Stimulated activated CD8-positive, alpha-beta memory T cell treated with anti-CD3 and anti-CD28 coated beads, Interleukin-7, amount 100 ng/mL, for 24 hours (primary cell): ENCODE results near the gene RNU1-3.
"Not testable (repeated sequence)": the region's sequence is repeated elsewhere in the genome, so short reads cannot be mapped to it uniquely, and the experiment has no call there.

Experiments
- DNase-seq: peaks from one replicate; pipeline ENCODE4 v3.0.0-alpha.2; 2020; ENCODE audit warnings: low read depth

RNU1-3 gene

GRCh38 chr1:16694308-16694702, 27.6 kb upstream of the RNU1-3 start:
- not testable (repeated sequence) for DNase-seq

DNA sequence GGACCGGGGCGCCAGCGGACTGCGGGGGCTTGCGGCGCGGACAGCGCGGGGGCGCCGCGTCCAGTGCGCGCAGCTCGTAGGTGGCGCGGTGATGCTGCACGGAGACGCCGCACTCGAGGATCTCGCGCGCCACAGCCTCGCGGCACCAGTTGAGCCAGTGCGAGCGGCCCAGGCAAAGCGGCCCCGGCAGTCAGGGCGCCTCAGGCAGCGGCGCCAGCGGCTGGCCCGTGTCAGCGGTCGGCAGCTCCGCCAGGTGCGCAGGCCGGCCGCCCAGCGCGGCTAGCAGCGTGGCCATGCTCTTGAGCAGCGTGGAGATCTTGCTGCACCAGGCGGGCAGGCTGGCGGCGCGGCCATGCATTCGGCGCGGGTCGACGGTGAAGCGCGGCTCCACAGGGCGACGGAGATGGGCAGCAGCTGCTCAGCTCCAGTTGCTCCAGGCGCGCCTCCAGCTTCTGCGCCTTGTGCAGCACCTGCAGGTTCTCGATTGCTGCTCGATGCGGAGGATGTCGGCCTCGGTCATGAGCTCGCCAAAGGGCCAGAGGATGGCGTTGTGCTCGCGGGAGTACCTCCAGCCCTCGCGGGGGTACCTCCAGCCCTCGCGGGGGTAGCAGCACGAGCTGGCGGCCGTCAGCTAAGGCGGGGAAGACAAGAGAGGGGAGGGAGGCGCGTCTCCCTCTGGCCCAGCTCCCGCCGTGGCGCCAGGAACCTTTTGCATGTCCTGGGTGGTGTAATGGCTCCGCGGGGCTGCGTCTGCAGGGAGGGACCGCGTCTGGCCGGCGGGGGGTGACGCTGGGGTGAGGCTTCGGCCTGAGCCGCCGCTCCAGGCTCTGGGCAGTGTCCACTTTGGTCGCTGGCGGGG, 26.9 kb upstream of the RNU1-3 start:
- not testable (repeated sequence) for DNase-seq

- DNase-seq, result not testable (repeated sequence)
These were observed 26.1 kb upstream of the RNU1-3 start for GRCh38 chr1:16692717-16693448.

DNA sequence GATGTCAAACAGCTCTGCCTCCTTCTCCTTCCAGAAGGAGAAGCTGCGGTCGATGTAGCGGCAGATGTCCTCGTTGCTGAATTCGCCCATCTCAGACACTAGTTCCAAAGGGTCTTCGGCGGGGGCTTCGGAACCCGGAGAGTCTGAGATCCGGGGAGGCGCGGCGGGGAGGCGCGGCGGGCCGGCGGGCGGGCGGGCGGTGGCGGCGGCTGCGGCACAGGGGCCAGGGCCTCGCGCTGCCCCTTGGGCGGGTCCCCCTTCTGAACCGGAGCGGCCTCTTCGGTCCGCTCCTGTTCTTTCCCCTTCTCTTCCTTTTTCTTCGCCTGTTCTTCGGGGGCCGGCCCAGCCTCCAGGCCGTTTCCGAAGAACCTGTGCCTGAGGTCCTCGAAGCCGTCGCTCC, 25.5 kb upstream of the RNU1-3 start:
- not testable (repeated sequence) for DNase-seq

GRCh38 chr1:16690971-16691682, 24.4 kb upstream of the RNU1-3 start:
- DNase-seq, result not testable (repeated sequence)

- not testable (repeated sequence) for DNase-seq
These were observed 20.5 kb upstream of the RNU1-3 start for GRCh38 chr1:16687132-16687800.

DNA sequence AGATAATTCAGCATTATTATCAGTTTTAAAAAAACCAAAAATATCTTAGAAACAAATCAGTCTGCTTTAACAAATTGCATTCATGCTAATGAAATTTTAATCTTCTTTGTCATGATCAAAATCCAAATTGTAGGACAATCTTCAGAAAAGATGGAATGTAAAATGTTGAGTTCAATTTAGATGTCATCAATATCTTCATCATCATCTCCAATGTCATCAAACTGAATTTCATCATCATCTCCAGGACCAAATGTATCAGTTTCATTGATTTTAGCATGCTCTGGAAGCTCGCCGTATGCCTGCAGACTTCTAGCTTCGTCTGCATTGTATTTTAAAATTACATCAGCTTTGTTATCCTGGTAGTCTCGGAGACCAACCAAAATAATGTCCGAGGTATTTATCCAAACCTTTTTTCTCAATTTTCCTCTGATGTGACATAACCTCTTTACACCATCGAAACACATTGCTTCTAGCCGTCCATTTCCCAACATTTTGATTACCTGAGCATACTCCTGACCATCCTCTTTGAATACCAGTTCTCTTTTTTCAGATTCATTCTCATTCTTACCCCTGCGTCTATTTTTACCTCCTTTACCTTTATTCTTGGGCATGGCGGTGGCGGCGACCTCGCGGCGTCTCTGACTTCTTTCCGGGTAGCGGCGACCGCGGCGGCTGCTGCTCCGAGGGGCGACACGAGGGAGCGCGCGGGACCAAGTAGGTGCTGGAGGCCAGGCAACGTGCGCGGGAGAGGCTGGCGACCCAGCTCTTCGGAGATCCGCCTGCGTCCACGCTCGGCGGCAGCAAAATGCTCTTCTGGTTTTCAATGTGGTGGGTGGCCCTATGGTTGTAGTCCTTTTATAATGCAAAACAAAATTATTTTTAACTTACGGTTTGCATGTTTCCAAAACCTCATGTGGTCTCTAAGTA, 19.0 kb upstream of the RNU1-3 start:
- DNase-seq, result not testable (repeated sequence)

GRCh38 chr1:16684738-16685337, 18.1 kb upstream of the RNU1-3 start:
- not testable (repeated sequence) for DNase-seq

GRCh38 chr1:16684152-16684551, 17.4 kb upstream of the RNU1-3 start:
- not testable (repeated sequence) for DNase-seq

DNA sequence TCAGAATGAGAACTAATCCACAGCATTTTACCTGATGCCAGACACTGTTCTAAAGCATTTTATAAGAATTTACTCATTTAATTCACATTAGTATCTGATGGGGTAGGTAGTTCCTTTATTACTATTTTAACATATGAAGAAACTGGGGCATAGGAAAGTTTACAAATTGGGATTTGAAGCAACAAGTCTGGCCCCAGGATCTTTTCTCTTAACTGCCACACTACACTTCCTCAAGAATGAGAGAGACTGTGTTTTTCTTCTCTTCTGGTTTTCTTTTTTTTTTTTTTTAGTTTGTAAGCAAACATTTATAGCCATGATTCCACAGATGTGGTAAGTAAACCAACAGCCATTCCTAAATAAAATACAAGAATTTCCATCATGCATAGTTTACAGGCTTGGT, 16.1 kb upstream of the RNU1-3 start:
- not testable (repeated sequence) for DNase-seq

DNA sequence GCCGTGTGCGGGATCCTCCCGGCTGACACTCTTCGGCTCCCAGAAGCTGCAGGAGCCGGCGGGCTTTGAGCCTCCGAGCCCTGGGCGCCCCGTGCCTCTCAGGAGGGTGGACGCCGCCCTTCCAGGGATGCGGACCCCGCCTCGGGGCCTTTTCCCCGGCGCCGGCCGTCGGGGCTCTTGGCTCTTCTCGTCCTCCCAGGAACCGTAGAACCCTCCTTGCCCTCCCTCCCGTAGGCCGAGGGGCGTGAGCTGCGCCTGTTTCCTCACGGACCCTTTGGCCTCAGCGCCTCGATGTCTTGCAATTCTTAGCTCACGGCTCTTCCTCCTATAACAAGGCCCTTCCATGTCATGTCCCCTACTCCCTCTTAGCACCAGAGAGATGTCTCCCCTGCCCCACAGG, 13.6 kb upstream of the RNU1-3 start:
- not testable (repeated sequence) for DNase-seq

GRCh38 chr1:16677552-16678431, 11.0 kb upstream of the RNU1-3 start:
- peak; percentile 34 for DNase-seq

DNA sequence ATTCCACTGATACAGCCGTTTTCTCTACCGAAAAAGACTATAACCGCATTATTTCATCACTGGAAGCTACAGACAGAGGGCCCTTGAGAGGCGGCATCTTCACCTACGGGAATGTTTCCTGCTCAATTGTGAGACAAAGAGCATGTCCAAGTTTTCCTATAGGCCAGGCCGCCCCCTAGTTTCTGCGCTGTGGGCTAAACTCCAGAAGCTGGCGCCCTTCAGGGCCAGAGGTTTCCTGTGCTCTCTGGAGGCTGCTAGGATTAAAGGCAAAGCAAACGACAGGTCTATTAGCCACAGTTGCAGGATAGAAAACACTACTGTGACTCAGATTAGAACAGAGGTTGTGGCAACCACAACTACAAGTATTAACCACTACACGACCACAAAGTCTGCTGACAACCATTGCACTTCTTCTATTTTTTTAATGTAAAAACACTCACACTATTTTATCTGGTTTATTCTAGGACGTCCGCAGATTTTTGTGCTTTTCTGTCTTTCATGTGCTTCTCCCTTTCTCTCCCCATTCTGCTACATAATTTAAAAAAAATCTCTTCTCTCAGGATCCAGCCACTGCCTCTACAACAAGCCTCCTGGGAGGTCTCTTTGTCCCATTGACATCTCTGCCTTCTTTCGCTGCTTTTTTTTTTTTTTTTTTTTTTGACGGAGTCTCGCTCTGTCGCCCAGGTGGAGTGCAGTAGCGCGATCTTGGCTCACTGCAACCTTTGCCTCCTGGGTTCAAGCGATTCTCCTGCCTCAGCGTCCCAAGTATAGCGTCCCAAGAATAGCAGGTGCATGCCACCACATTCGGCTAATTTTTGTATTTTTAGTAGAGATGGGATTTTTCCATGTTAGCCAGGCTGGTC, 10.1 kb upstream of the RNU1-3 start:
- not testable (repeated sequence) for DNase-seq

GRCh38 chr1:16675118-16675510, 8.4 kb upstream of the RNU1-3 start:
- not testable (repeated sequence) for DNase-seq

DNA sequence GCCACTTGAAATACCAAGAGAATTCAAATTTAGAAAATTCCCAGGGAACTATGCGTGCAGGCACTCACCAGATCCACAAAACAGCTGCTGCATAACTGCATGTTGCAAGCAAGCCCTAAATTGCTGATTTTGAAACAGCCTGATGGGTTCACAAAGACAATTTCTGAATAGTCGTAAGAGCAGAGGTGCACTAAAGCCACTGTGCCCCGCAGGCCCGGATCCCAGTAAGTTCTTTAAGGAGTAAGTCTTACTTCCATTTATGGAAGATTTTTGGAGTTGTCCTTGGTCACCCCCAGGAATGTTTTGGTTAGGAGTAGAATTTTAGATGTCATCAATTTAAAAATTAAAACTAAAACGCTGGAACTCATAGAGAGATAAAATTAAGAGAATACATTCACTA, 7.2 kb upstream of the RNU1-3 start:
- DNase-seq, result not testable (repeated sequence)

- DNase-seq, result not testable (repeated sequence)
These were observed 912 bp downstream of the RNU1-3 start for GRCh38 chr1:16665836-16666235.

DNA sequence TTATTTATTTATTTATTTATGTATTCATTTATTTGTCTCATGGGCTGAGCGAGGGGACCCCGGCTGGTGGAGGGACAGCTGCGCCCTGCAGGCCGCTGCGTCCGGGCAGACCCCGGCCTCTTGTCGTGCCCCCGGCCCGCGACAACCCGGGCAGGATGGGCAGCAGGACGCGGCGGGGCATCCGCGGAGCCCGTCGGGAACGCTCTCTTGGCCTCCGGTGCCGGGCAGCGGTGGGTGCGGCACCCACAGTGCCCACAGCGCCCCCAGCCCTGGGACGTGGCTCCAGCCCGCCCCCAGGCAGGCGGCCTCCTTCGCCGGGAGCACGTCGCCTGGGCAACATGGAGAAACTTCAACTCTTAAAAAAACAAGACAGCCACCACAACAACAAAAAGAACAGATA, 8.5 kb downstream of the RNU1-3 start:
- not testable (repeated sequence) for DNase-seq

- DNase-seq, result not testable (repeated sequence)
These were observed 9.6 kb downstream of the RNU1-3 start for GRCh38 chr1:16656981-16657683.
